GM19240 (cell line): ENCODE results near the gene LENG1.
A peak's percentile ranks its signal among the peaks of the same experiment; 100 is the strongest.
"Not testable (repeated sequence)": the region's sequence is repeated elsewhere in the genome, so short reads cannot be mapped to it uniquely, and the experiment has no call there.

Source experiments
- DNase-seq: peaks from one replicate; pipeline ENCODE4 v3.0.0; 2011; ENCODE audit warnings: low spot score; ENCODE audit not compliant: insufficient read length

Gene LENG1

DNA sequence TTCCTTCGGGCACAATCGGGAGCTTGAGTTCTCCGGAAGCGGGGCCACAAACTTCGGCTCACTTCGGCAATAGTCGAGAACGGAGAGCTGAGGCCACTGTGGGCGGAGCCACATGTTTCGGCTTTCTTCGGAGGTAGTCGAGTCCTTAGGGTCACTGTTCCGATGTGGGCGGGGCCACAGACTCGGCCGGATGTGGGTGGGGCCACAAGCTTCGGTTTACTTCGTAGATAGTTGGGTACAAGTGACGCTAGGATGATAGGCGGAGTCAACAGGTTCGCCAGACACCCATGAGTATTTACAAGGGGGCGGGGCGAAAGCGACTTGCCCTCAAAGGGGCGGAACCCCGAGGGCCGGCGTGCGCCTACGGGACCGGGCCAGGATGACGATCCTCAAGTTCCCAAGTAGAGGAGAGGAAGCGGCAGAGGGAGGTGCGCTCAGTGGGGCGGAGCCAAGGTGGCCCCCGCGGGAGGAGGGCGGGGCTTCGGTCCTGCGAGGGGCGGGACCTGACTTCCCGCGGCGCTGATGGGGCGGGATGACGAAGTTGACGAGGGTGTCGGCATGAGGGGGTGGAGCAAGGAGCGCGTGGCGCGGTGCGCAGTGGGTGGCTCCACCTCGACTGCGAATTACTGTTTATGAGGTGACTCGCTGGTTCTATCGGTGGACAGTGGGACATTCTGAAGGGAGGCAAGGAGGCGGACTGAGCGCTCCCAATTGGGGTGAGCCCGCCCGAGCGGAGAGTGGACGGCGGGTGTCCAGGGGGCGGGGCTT, 30.4 kb upstream of the LENG1 start:
- peak; percentile 67 for DNase-seq

DNA sequence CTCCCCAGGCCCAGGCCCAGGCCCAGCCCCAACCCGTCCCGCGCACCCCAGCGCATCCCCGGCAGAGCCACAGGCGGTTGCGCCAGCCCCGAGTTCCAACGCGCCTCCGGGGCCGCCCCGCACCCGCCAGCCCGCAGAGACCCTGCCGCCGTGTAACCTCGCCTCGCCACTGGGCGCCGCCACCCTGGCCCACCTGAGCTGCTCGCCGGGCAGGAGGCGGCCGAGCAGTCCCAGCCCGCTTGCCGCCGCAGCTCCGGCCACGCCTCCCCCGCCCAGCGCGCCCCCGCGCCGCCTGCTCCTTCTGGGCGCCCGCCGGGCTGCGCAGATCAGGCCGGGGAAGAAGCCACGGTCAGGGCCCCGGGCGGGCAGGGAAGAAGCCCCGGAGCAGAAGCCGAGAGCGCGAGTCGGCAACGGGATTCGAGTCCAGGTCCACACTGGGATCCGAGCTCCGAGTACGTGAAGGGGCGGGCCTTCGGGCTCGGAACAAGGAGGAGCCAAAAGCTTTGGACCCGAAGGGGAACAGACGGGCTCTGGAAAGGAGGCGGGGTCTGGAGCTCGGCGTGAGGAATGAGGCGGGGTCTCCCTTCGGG, 29.7 kb upstream of the LENG1 start, which contains the start of gene MBOAT7:
Gene MBOAT7 (minus strand): TSS at position 436 of the 590 bp plus-strand sequence. CDS start 1,072 bp downstream, outside the sequence.
- DNase-seq = peak; percentile 87

GRCh38 chr19:54188215-54188871, 28.8 kb upstream of the LENG1 start:
- no peak for DNase-seq

DNA sequence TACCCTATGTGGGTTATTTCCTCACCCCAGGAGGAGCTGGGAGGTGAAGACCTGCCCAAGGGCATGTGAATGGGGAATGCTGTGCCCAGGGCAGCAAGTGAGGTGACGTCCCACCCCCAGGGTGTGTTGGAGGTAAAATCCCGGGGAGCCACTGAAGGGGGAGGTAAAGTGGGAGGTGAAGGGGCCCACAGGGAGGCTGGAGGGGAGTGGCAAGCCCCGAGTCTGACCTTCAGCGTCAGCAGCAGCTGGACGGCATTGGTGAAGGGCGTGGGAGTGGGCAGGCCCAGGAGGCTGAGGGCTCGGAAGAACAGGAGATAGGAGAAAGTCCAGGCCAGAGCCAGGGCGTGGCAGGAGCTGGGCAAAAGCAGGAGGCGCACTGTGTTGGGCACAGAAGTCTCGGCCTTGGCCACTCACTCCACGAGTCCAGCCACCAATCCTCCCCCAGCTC, 27.4 kb upstream of the LENG1 start:
- no peak for DNase-seq

DNA sequence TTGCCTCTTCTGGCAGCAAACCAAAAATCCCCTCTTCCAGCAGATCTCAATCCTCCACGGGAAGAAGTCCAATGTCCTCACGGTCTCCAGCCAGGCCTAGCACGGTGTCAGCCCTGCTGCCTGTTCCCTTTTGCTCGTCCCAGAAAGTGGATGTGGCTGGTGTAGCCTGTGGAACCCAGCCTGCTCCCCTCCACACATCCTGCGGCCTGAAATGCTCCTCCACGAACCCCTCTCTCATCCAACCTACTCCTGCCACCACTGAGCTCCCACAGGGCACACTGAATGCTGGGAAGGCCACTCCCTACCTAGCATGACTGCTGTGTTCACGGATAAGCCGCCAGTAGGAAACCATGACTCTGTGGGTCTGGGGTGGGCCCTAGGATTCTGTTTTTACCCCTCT, 26.8 kb upstream of the LENG1 start:
- DNase-seq = no peak

DNA sequence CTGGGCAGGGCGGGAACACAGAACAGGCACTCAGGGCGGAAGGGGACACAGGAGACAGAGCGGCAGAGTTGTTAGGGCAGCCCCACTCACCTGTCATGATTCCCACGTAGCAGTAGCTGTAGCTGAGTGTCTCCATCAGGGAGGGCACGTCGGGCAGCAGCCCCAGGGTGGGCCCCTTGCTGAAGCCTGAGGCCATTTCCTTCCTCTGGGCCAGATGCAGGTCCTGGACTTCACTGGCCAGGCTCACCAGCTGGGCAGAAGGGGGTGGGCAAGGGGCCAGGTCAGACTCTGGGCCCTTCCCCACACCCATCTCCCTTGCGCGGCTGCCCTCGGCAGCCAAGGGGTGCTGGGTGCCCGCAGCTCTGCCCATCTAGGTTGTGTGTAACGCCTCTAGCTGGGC, 23.9 kb upstream of the LENG1 start:
- DNase-seq = no peak

- not testable (repeated sequence) for DNase-seq
Observed at GRCh38 chr19:54181894-54182293, 22.4 kb upstream of the LENG1 start.

- DNase-seq = no peak
Observed at GRCh38 chr19:54180691-54181091, 21.2 kb upstream of the LENG1 start.

DNA sequence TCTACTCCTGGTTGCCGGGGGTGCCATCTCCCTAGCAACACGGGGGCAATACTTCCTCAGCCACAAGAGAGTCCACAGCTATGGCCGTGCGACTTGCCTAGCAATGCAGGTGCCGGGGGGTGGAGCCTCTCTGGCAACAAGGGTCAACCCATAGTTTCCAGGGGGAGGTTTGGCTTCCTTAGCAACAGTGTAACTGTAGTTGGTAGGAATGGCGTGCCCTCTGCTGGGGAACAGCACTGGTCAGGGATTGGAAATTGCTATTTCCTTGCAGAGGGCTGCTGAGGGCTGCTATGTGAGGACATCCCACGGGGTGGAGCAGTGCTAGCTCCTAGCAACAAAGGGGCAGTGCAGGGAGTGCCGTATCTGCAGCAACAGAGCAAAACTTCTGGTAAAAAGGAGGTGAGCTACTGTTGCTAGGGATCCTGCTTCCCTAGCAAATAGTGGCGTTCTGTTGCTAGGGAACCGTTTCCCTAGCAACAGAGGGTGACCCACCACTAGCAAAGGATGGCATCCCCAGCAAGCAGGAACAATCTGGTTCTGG, 20.5 kb upstream of the LENG1 start:
- DNase-seq = no peak

DNA sequence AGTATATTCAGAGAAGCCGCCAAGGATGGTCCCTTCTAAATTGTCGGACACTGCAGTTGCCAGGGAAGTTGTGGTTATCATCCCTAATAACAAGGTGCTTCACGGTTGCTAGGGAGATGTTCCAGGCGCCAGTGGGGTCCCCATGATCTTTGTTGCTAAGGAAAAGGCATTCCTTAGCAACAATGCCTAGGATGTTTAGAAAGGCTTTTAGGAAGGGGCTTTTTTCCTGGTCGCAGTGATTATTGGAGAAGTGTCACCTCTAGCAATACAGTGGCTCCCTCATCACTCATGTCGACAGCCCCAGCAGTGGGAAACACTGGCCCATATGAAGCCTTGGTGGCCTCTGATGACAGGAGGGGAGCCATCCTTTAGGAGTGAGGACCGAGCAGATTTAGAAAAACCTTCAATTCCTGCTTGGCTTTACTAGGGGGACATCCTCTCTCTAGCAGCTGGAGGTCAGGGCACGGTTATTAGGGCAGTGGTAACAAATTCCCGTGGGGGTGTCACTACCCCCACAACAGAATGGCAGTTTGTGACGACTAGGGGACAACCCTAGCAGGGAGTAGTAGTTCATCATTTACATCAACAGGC, 19.8 kb upstream of the LENG1 start:
- DNase-seq = no peak

DNA sequence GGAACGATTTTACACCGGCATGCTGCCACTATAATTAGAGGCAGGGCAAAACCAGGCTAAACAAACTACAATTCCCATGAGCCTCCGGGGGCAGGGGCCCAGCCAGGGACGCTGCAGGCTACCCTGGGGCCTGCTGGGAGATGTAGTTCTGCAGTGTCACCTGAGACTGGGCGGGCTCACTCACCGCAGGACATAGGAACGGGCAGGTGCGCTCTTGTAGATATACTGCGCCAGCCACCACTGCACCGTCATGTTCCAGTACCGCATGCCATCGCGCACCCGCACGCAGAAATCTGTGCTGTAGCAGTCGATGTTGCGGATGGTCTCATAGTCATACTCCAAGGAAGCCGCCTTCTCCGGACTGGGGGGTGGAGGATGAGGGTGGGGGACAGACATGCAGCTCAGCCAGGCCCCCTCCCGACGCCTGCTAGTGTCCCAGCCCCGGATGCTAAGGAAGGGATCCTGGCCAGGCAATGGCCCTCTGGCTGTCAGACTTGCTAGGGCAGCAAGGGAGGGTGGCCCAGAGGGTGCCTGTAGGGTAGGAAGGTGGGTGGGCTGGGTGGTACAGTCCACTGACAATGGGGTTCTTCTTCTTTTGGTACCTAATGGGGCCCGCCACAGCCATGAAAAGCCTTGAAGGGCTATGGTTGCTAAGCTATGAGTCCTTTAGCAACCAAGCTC, 19.2 kb upstream of the LENG1 start:
- DNase-seq = no peak

GRCh38 chr19:54173951-54174834, 14.7 kb upstream of the LENG1 start:
- no peak for DNase-seq

- no peak for DNase-seq
Observed at GRCh38 chr19:54173359-54173699, 13.8 kb upstream of the LENG1 start.

GRCh38 chr19:54172471-54173358, 13.2 kb upstream of the LENG1 start, which contains the start of gene TMC4:
Gene TMC4 (minus strand): TSS chr19:54173160. CDS start chr19:54173117, 43 bp downstream.
- no peak for DNase-seq

- DNase-seq = not testable (repeated sequence)
Observed at GRCh38 chr19:54171736-54172431, 12.4 kb upstream of the LENG1 start.

GRCh38 chr19:54169149-54169740, 9.7 kb upstream of the LENG1 start:
- no peak for DNase-seq

DNA sequence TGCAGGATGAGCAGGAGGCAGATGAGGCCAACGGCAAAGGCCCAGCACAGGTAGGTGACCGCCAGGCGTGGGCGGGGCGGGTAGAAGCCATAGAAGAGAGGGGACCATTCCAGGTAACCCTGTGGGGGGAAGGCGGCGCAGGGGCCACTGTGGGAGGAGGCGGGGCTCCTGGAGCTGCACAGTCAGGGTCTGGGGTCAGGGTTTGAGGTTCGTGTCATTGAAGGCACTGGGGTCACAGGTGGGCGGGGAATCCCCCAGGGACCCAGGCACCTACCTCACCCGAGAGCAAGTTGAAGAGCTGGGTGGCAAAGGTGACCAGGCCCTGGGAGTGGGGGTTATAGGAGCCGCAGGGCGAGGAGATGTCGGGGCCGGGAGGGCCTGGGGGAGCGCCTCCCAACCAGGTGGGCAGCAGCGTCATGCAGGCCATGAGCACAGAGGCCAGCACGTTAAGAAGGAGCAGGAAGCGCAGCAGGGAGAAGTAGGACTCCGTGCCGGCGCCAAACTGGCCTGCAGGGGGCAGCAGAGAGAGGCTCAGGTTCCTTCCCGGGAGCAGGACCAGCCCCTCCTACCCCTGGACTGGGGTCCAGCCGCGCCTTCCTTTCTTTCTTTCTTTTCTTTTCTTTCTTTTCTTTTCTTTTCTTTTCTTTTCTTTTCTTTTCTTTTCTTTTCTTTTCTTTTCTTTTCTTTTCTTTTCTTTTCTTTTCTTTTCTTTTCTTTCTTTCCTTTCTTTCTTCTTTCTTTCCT, 8.8 kb upstream of the LENG1 start:
- peak; percentile 95 for DNase-seq
